ENCODE data around the gene MNS1. TPM values are rescaled to one million over a fixed set of nuclear protein-coding genes. Genes with fewer than 3 reads are reported as not detected.

The MNS1 gene
- total and polyA plus RNA-seq, 2 experiments from 2014 or later = 2.9 to 16.9 TPM

- Histone ChIP-seq H3K4me1 (ENCODE audit: insufficient read depth) (no peaks in the 10 kb centered on the region), H3K27ac (ENCODE audit: low read depth) (no peak overlapping the region), H3F3A (replicated peaks; ENCODE audit: low read depth) (no peaks in the 10 kb centered on the region), H3K27me3 (ENCODE audit: insufficient read depth) (no peaks in the 10 kb centered on the region), H3K4me2 (no peak overlapping the region), H3K4me3 (no peak overlapping the region), H4K20me1 (replicated peaks; ENCODE audit: insufficient read depth) (no peaks in the 10 kb centered on the region), H3K36me3 (ENCODE audit: insufficient read depth) (no peaks in the 10 kb centered on the region), H3K79me2 (replicated peaks; ENCODE audit: insufficient read depth) (no peaks in the 10 kb centered on the region), H2AFZ (no peak overlapping the region), H3K9me2 (ENCODE audit: insufficient read depth) (no peaks in the 10 kb centered on the region)
- H3K36me3 Mint-ChIP-seq (ENCODE audit: low read depth) = peaks cover 52% of the 10 kb centered on the region
- H3K4me3 Mint-ChIP-seq = no peak overlapping the region
- ATAC-seq (no peak), DNase-seq (ENCODE audit: low spot score) (no peak)
- no peaks in the 10 kb centered on the region for H3K4me1 Mint-ChIP-seq
- H3K27ac Mint-ChIP-seq = no peak overlapping the region
- H3K9me3 Mint-ChIP-seq = peaks cover 29% of the 10 kb centered on the region
- H3K27me3 Mint-ChIP-seq (ENCODE audit: insufficient read depth, low read depth, poor library complexity) = no peaks in the 10 kb centered on the region
- TF ChIP-seq CTCF (conservative IDR thresholded peaks at IDR 0.05; ENCODE audit: low read depth in 2 of 2) = no peak
- no peak for TF ChIP-seq ZNF114 (CRISPR knock-in tag; IDR thresholded peaks at IDR 0.05)
- no peak for TF ChIP-seq ZNF331 (CRISPR knock-in tag; IDR thresholded peaks at IDR 0.05; ENCODE audit: low read depth)
- TF ChIP-seq EZH2phosphoT487 (IDR thresholded peaks at IDR 0.05; ENCODE audit: unreplicated experiment) = no peak
- no peak for TF ChIP-seq CREB1 (CRISPR knock-in tag; IDR thresholded peaks at IDR 0.05; ENCODE audit: low read depth)
- no peak for TF ChIP-seq NANOG (IDR thresholded peaks at IDR 0.05; ENCODE audit: borderline replicate concordance)
- no peak for TF ChIP-seq REST (IDR thresholded peaks at IDR 0.05; ENCODE audit: unreplicated experiment)
- TF ChIP-seq POLR2AphosphoS5 (IDR thresholded peaks at IDR 0.05; ENCODE audit: low read depth) = no peak
- TF ChIP-seq JUNB (IDR thresholded peaks at IDR 0.05; ENCODE audit: unreplicated experiment) = no peak
- no peak for TF ChIP-seq ETS1 (IDR thresholded peaks at IDR 0.05)
- no peak for TF ChIP-seq ZNF462 (CRISPR knock-in tag; IDR thresholded peaks at IDR 0.05)
- TF ChIP-seq EZH2 (IDR thresholded peaks at IDR 0.05; ENCODE audit: low read depth, unreplicated experiment) = no peak
- no peak for TF ChIP-seq STAT1 (IDR thresholded peaks at IDR 0.05; ENCODE audit: unreplicated experiment)
Observed at GRCh38 chr15:56442354-56442753, 22.6 kb downstream of the MNS1 start.

Measured in GM23338 (cell line).